Sigmoid colon (tissue), 4 donors: ENCODE measurements around the gene HECTD1.

Experiments used
- CTCF ChIP-seq, 4 experiments: fragments of 450-650 bp in 3 of 4; fragments of 200-600 bp in 1 of 4; IDR thresholded peaks; one replicate each; pipeline ENCODE4 v1.5.1; 2016 to 2019; ENCODE audit warnings: antibody characterized with exemption in 4 of 4, mild to moderate bottlenecking in 3 of 4, moderate library complexity in 2 of 4
- POLR2A ChIP-seq, 2 donors: fragments of 450-650 bp; IDR thresholded peaks; one replicate each; pipeline ENCODE4 v1.6.1; 2016; ENCODE audit warnings: antibody characterized with exemption in 2 of 2, mild to moderate bottlenecking in 2 of 2, moderate library complexity in 2 of 2
- POLR2AphosphoS5 ChIP-seq, 4 donors: sonication (generic); formaldehyde crosslinking; IDR thresholded peaks; one replicate each; pipeline ENCODE4 v1.6.1; 2017; ENCODE audit warnings: antibody characterized with exemption in 4 of 4

GRCh38 chr14:31243860-31244259, 36.3 kb upstream of the HECTD1 start:
- no peak for TF ChIP-seq POLR2A (IDR thresholded peaks at IDR 0.05)
- TF ChIP-seq POLR2AphosphoS5 (IDR thresholded peaks at IDR 0.05): no peak
- TF ChIP-seq CTCF (IDR thresholded peaks at IDR 0.05): no peak
